HEK293 (cell line): ENCODE data around the gene FRMD4A.

Source experiments
- CTCF ChIA-PET: fragments of 350-600 bp; formaldehyde crosslinking; extraction: SDS; loops from one replicate; lab custom pipeline; 2021; ENCODE audit warnings: antibody characterized with exemption; lab: Yijun Ruan, JAX
- POLR2A ChIA-PET: fragments of 300-600 bp; formaldehyde crosslinking; extraction: SDS; loops from one replicate; lab custom pipeline; 2020; ENCODE audit warnings: antibody characterized with exemption, inconsistent platforms; lab: Yijun Ruan, JAX
- H3K27ac ChIP-seq: fragments of 200-500 bp; sonication (Bioruptor generic); 2 replicates; pipeline ENCODE4 v1.5.1; 2014; ENCODE audit warnings: low read depth, low read length, control low read depth, inconsistent platforms; ENCODE audit errors: extremely low read depth
- H3K36me3 ChIP-seq, 2 experiments: fragments of 200-500 bp in 1 of 2; sonication (Bioruptor generic) in 1 of 2; 1 replicate in 1 of 2; 2 replicates in 1 of 2; pipeline ENCODE4 v1.5.1; 2014 to 2017; ENCODE audit warnings: inconsistent platforms in 2 of 2, low read length in 2 of 2; ENCODE audit not compliant: control insufficient read depth in 2 of 2, insufficient read depth in 1 of 2
- H3K4me1 ChIP-seq: fragments of 200-500 bp; sonication (Bioruptor generic); 2 replicates; pipeline ENCODE4 v1.5.1; 2014; ENCODE audit warnings: mild to moderate bottlenecking, low read length, inconsistent platforms; ENCODE audit not compliant: control insufficient read depth, insufficient read depth
- H3K4me3 ChIP-seq: 2 replicates; pipeline ENCODE4 v1.5.1; 2011; ENCODE audit warnings: low read depth, mild to moderate bottlenecking, control low read depth, low read length, moderate library complexity
- H3K9me3 ChIP-seq: fragments of 200-500 bp; sonication (Bioruptor generic); 2 replicates; pipeline ENCODE4 v1.5.1; 2014; ENCODE audit warnings: low read depth, low read length, inconsistent platforms; ENCODE audit not compliant: control insufficient read depth, insufficient read depth
- GLI4 ChIP-seq: fragments of 450-650 bp; formaldehyde crosslinking; IDR thresholded peaks from 2 replicates; pipeline ENCODE4 v1.5.1; 2016; ENCODE audit warnings: missing biosample characterization, missing genetic modification characterization
- IKZF3 ChIP-seq: fragments of 450-650 bp; IDR thresholded peaks from 2 replicates; pipeline ENCODE4 v1.5.0; 2018; ENCODE audit warnings: missing biosample characterization, mild to moderate bottlenecking, missing genetic modification characterization, moderate library complexity
- MYNN ChIP-seq: fragments of 450-650 bp; formaldehyde crosslinking; IDR thresholded peaks from 2 replicates; pipeline ENCODE4 v1.5.1; 2016; ENCODE audit warnings: missing biosample characterization, missing genetic modification characterization, borderline replicate concordance
- OSR2 ChIP-seq: fragments of 450-650 bp; formaldehyde crosslinking; IDR thresholded peaks from 2 replicates; pipeline ENCODE4 v1.5.1; 2016; ENCODE audit warnings: missing biosample characterization, missing genetic modification characterization
- PRDM1 ChIP-seq: fragments of 450-650 bp; formaldehyde crosslinking; IDR thresholded peaks from 2 replicates; pipeline ENCODE4; 2016; ENCODE audit warnings: missing biosample characterization, missing genetic modification characterization
- SP2 ChIP-seq: fragments of 450-650 bp; formaldehyde crosslinking; IDR thresholded peaks from 2 replicates; pipeline ENCODE4 v1.5.1; 2016; ENCODE audit warnings: missing biosample characterization, missing genetic modification characterization
- YY2 ChIP-seq: fragments of 450-650 bp; formaldehyde crosslinking; IDR thresholded peaks from 2 replicates; pipeline ENCODE4 v1.5.1; 2016; ENCODE audit warnings: missing biosample characterization, missing genetic modification characterization
- ZBTB21 ChIP-seq: fragments of 450-650 bp; formaldehyde crosslinking; IDR thresholded peaks from 2 replicates; pipeline ENCODE4 v1.5.1; 2017; ENCODE audit warnings: missing biosample characterization, missing genetic modification characterization
- ZNF112 ChIP-seq: fragments of 450-650 bp; formaldehyde crosslinking; IDR thresholded peaks from 2 replicates; pipeline ENCODE4 v1.5.0; 2017; ENCODE audit warnings: missing biosample characterization, missing genetic modification characterization
- ZNF114 ChIP-seq: fragments of 450-650 bp; formaldehyde crosslinking; IDR thresholded peaks from 2 replicates; pipeline ENCODE4 v1.5.0; 2017; ENCODE audit warnings: missing biosample characterization, missing genetic modification characterization
- ZNF155 ChIP-seq: fragments of 450-650 bp; formaldehyde crosslinking; IDR thresholded peaks from 2 replicates; pipeline ENCODE4 v1.5.1; 2016; ENCODE audit warnings: missing biosample characterization, missing genetic modification characterization
- ZNF202 ChIP-seq: fragments of 450-650 bp; formaldehyde crosslinking; IDR thresholded peaks from 2 replicates; pipeline ENCODE4 v1.5.1; 2016; ENCODE audit warnings: missing biosample characterization, missing genetic modification characterization, borderline replicate concordance
- ZNF248 ChIP-seq: fragments of 450-650 bp; formaldehyde crosslinking; IDR thresholded peaks from 2 replicates; pipeline ENCODE4 v1.5.1; 2017; ENCODE audit warnings: missing biosample characterization, missing genetic modification characterization
- ZNF324 ChIP-seq: fragments of 450-650 bp; formaldehyde crosslinking; IDR thresholded peaks from 2 replicates; pipeline ENCODE4 v1.5.1; 2016; ENCODE audit warnings: missing biosample characterization, missing genetic modification characterization
- ZNF561 ChIP-seq: fragments of 450-650 bp; IDR thresholded peaks from 2 replicates; pipeline ENCODE4 v1.5.1; 2018; ENCODE audit warnings: missing biosample characterization, missing genetic modification characterization, borderline replicate concordance
- ZNF660 ChIP-seq: fragments of 450-650 bp; IDR thresholded peaks from 2 replicates; pipeline ENCODE4 v1.5.1; 2018; ENCODE audit warnings: missing biosample characterization, mild to moderate bottlenecking, missing genetic modification characterization
- ZNF701 ChIP-seq: fragments of 450-650 bp; formaldehyde crosslinking; IDR thresholded peaks from 2 replicates; pipeline ENCODE4 v1.5.1; 2016; ENCODE audit warnings: missing biosample characterization, missing genetic modification characterization
- ZNF747 ChIP-seq: fragments of 450-650 bp; formaldehyde crosslinking; IDR thresholded peaks from 2 replicates; pipeline ENCODE4 v1.5.1; 2016; ENCODE audit warnings: missing biosample characterization, missing genetic modification characterization
- ZNF76 ChIP-seq: fragments of 450-650 bp; formaldehyde crosslinking; IDR thresholded peaks from 2 replicates; pipeline ENCODE4; 2016; ENCODE audit warnings: low read depth, missing biosample characterization, missing genetic modification characterization, borderline replicate concordance
- ZNF791 ChIP-seq: fragments of 450-650 bp; formaldehyde crosslinking; IDR thresholded peaks from 2 replicates; pipeline ENCODE4 v1.5.1; 2016; ENCODE audit warnings: missing biosample characterization, missing genetic modification characterization
- TF ChIP-seq, protein P1 (sequence below): fragments of 450-650 bp; formaldehyde crosslinking; IDR thresholded peaks from 2 replicates; pipeline ENCODE4 v1.5.1; 2016; ENCODE audit warnings: missing biosample characterization, missing genetic modification characterization
- TF ChIP-seq, protein P2 (sequence below): fragments of 450-650 bp; formaldehyde crosslinking; IDR thresholded peaks from 2 replicates; pipeline ENCODE4 v1.5.1; 2016; ENCODE audit warnings: missing biosample characterization, missing genetic modification characterization
- TF ChIP-seq, protein P3 (sequence below): fragments of 450-650 bp; IDR thresholded peaks from 2 replicates; pipeline ENCODE4 v1.5.1; 2018; ENCODE audit warnings: missing biosample characterization, mild to moderate bottlenecking, missing genetic modification characterization
- TF ChIP-seq, protein P4 (sequence below): fragments of 450-650 bp; formaldehyde crosslinking; IDR thresholded peaks from 2 replicates; pipeline ENCODE4 v1.5.1; 2016; ENCODE audit warnings: missing biosample characterization, missing genetic modification characterization
- TF ChIP-seq, protein P5 (sequence below): fragments of 450-650 bp; formaldehyde crosslinking; IDR thresholded peaks from 2 replicates; pipeline ENCODE4 v1.5.1; 2016; ENCODE audit warnings: missing biosample characterization, missing genetic modification characterization, low read depth

Gene FRMD4A

DNA sequence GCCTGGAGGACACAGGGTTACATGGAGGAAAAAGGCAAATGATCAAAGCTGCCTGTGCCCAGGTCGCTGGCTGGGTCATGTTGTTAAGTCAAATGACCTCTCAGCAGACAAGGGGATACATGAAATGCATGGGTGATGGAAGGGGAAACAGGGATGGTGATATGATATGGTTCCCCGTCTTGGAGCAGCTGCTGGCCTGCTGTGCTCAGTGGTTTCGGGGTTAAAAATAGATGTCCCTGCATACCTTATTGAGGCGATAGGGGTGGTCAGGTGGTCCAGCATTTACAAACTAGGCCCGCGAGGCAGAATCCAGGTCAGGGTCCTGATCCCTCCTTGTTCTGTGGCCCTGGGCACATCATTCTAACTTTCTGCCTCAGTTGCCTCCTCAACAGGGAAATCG is 586.8 kb downstream of the FRMD4A start:
- Histone ChIP-seq H3K36me3 (no peaks in the 10 kb centered on the region), H3K4me3 (no peak overlapping the region), H3K9me3 (no peaks in the 10 kb centered on the region), H3K27ac (no peak overlapping the region), H3K4me1 (no peaks in the 10 kb centered on the region)
- ChIA-PET CTCF (interaction anchor here (0.8 kb wide), 1 partner anchor 21 kb away, joined by 3 read pairs; no protein-coding TSS in a partner anchor), POLR2A (no interaction called here)
- TF ChIP-seq SP2 (tag by site-specific recombination) (no peak), MYNN (tag by site-specific recombination) (no peak), OSR2 (tag by site-specific recombination) (no peak), IKZF3 (no peak), ZNF747 (tag by site-specific recombination) (no peak), ZNF660 (tag by site-specific recombination) (no peak), ZNF114 (no peak), ZNF248 (no peak), ZBTB21 (no peak), ZNF701 (no peak), ZNF561 (no peak), YY2 (tag by site-specific recombination) (no peak)
- TF ChIP-seq, protein P1, sequence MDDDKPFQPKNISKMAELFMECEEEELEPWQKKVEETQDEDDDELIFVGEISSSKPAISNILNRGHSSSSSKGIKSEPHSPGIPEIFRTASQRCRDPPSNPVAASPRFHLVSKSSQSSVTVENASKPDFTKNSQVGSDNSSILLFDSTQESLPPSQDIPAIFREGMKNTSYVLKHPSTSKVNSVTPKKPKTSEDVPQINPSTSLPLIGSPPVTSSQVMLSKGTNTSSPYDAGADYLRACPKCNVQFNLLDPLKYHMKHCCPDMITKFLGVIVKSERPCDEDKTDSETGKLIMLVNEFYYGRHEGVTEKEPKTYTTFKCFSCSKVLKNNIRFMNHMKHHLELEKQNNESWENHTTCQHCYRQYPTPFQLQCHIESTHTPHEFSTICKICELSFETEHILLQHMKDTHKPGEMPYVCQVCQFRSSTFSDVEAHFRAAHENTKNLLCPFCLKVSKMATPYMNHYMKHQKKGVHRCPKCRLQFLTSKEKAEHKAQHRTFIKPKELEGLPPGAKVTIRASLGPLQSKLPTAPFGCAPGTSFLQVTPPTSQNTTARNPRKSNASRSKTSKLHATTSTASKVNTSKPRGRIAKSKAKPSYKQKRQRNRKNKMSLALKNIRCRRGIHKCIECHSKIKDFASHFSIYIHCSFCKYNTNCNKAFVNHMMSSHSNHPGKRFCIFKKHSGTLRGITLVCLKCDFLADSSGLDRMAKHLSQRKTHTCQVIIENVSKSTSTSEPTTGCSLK (tag by site-specific recombination): no peak
- TF ChIP-seq, protein P2, sequence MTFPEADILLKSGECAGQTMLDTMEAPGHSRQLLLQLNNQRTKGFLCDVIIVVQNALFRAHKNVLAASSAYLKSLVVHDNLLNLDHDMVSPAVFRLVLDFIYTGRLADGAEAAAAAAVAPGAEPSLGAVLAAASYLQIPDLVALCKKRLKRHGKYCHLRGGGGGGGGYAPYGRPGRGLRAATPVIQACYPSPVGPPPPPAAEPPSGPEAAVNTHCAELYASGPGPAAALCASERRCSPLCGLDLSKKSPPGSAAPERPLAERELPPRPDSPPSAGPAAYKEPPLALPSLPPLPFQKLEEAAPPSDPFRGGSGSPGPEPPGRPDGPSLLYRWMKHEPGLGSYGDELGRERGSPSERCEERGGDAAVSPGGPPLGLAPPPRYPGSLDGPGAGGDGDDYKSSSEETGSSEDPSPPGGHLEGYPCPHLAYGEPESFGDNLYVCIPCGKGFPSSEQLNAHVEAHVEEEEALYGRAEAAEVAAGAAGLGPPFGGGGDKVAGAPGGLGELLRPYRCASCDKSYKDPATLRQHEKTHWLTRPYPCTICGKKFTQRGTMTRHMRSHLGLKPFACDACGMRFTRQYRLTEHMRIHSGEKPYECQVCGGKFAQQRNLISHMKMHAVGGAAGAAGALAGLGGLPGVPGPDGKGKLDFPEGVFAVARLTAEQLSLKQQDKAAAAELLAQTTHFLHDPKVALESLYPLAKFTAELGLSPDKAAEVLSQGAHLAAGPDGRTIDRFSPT: no peak
- TF ChIP-seq, protein P3, sequence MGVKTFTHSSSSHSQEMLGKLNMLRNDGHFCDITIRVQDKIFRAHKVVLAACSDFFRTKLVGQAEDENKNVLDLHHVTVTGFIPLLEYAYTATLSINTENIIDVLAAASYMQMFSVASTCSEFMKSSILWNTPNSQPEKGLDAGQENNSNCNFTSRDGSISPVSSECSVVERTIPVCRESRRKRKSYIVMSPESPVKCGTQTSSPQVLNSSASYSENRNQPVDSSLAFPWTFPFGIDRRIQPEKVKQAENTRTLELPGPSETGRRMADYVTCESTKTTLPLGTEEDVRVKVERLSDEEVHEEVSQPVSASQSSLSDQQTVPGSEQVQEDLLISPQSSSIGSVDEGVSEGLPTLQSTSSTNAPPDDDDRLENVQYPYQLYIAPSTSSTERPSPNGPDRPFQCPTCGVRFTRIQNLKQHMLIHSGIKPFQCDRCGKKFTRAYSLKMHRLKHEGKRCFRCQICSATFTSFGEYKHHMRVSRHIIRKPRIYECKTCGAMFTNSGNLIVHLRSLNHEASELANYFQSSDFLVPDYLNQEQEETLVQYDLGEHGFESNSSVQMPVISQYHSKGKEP: no peak
- TF ChIP-seq, protein P4, sequence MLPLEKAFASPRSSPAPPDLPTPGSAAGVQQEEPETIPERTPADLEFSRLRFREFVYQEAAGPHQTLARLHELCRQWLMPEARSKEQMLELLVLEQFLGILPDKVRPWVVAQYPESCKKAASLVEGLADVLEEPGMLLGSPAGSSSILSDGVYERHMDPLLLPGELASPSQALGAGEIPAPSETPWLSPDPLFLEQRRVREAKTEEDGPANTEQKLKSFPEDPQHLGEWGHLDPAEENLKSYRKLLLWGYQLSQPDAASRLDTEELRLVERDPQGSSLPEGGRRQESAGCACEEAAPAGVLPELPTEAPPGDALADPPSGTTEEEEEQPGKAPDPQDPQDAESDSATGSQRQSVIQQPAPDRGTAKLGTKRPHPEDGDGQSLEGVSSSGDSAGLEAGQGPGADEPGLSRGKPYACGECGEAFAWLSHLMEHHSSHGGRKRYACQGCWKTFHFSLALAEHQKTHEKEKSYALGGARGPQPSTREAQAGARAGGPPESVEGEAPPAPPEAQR (tag by site-specific recombination): no peak

DNA sequence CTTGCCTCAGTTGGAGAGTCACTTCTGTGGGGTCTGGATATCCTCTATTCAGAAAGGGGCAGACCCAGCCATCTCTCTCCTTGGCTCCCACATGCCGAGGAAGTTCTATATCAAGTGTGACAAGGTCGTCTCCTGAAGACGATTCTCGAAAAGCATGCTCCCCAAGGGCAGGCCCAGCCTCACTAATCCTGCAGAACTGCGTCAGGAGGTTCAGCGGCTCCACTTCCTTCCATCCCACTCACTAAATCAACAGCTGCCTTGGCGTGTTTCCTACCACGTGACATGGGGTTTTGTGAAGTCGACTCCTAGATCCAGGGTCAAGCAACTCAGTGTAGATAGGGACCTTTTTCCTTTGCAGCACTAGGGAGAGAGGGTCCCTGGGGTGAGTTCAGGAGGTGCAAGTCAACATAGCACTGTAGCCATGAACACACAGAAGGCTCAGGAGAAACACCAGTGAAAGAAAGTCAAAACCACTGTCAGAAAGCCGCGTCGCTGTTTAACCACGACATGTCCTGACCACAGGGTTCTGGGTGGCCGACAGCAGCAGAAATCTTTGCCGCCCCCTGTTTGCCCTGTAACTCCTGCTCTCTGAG is 587.5 kb downstream of the FRMD4A start:
- H3K4me1 ChIP-seq: no peaks in the 10 kb centered on the region
- CTCF ChIA-PET: interaction anchor here (0.5 to 0.8 kb wide), 3 partner anchors 22 to 807 kb away, joined by 3 to 4 read pairs (median 3); no protein-coding TSS in a partner anchor
- no peak overlapping the region for H3K4me3 ChIP-seq
- POLR2A ChIA-PET: no interaction called here
- H3K27ac ChIP-seq: no peak overlapping the region
- H3K36me3 ChIP-seq: no peaks in the 10 kb centered on the region
- no peaks in the 10 kb centered on the region for H3K9me3 ChIP-seq
- no peak for TF ChIP-seq ZNF791 (tag by site-specific recombination)
- TF ChIP-seq ZNF76 (tag by site-specific recombination): no peak
- no peak for TF ChIP-seq ZNF155
- no peak for TF ChIP-seq ZNF202 (tag by site-specific recombination)
- TF ChIP-seq GLI4 (tag by site-specific recombination): no peak
- TF ChIP-seq, protein P5, sequence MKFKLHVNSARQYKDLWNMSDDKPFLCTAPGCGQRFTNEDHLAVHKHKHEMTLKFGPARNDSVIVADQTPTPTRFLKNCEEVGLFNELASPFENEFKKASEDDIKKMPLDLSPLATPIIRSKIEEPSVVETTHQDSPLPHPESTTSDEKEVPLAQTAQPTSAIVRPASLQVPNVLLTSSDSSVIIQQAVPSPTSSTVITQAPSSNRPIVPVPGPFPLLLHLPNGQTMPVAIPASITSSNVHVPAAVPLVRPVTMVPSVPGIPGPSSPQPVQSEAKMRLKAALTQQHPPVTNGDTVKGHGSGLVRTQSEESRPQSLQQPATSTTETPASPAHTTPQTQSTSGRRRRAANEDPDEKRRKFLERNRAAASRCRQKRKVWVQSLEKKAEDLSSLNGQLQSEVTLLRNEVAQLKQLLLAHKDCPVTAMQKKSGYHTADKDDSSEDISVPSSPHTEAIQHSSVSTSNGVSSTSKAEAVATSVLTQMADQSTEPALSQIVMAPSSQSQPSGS (tag by site-specific recombination): no peak
- TF ChIP-seq PRDM1 (tag by site-specific recombination): no peak
- TF ChIP-seq ZNF324 (tag by site-specific recombination): no peak
- TF ChIP-seq ZNF112 (tag by site-specific recombination): no peak
